Measurements from ENCODE around the gene DNAJC9.

DNA sequence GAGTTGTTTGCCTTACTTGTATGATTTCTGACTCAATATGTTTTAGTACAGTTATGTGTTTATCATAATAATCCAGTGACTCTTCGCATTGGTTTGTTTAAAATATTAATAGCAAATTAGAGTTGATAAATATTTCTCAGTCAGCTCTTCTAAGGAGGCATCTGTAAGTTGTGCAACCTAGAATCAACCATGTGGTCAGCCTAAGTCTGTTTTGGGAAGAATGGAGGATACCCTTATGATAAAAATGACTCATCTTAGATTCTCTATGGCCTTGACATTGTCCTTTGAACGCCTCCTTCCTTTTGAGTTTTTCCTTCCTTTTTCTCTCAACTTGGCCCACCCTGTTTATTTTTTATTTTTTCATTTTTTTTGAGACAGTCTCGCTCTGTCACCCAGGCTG is 18.8 kb downstream of the DNAJC9 start:
- TF ChIP-seq, protein P1, sequence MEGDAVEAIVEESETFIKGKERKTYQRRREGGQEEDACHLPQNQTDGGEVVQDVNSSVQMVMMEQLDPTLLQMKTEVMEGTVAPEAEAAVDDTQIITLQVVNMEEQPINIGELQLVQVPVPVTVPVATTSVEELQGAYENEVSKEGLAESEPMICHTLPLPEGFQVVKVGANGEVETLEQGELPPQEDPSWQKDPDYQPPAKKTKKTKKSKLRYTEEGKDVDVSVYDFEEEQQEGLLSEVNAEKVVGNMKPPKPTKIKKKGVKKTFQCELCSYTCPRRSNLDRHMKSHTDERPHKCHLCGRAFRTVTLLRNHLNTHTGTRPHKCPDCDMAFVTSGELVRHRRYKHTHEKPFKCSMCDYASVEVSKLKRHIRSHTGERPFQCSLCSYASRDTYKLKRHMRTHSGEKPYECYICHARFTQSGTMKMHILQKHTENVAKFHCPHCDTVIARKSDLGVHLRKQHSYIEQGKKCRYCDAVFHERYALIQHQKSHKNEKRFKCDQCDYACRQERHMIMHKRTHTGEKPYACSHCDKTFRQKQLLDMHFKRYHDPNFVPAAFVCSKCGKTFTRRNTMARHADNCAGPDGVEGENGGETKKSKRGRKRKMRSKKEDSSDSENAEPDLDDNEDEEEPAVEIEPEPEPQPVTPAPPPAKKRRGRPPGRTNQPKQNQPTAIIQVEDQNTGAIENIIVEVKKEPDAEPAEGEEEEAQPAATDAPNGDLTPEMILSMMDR (IDR thresholded peaks at IDR 0.05; ENCODE audit: low read depth, low read length, poor library complexity, severe bottlenecking), result no peak
- TF ChIP-seq EZH2phosphoT487 (IDR thresholded peaks at IDR 0.05; ENCODE audit: borderline replicate concordance, low read length), result no peak

Data from DOHH2 (cell line).